ENCODE results near the gene CEP120. TPM values are rescaled to one million over a fixed set of nuclear protein-coding genes. Genes with fewer than 3 reads are reported as not detected.

Gene CEP120
- 10 to 100 TPM; 19.9 to 23.5 TPM for total RNA-seq
- polyA plus RNA-seq (2013, experiment 1 of 2), result 20.0 TPM
- polyA plus RNA-seq (2013, experiment 2 of 2), result 16.1 TPM
- long read RNA-seq, experiment 1, partial matches to known transcripts, result 5 of 13 reads
- long read RNA-seq, experiment 1, other reads (novel, unspliced or antisense), result 8 of 13 reads
- long read RNA-seq, experiment 2, full-length matches to known transcripts, result 25 of 41 reads
- long read RNA-seq, experiment 2, partial matches to known transcripts, result 6 of 41 reads
- long read RNA-seq, experiment 2, other reads (novel, unspliced or antisense), result 10 of 41 reads
- long read RNA-seq, experiment 3, partial matches to known transcripts, result 3 of 8 reads
- long read RNA-seq, experiment 3, other reads (novel, unspliced or antisense), result 5 of 8 reads
- long read RNA-seq, experiment 4, partial matches to known transcripts, result 3 of 5 reads
- long read RNA-seq, experiment 4, other reads (novel, unspliced or antisense), result 2 of 5 reads

DNA sequence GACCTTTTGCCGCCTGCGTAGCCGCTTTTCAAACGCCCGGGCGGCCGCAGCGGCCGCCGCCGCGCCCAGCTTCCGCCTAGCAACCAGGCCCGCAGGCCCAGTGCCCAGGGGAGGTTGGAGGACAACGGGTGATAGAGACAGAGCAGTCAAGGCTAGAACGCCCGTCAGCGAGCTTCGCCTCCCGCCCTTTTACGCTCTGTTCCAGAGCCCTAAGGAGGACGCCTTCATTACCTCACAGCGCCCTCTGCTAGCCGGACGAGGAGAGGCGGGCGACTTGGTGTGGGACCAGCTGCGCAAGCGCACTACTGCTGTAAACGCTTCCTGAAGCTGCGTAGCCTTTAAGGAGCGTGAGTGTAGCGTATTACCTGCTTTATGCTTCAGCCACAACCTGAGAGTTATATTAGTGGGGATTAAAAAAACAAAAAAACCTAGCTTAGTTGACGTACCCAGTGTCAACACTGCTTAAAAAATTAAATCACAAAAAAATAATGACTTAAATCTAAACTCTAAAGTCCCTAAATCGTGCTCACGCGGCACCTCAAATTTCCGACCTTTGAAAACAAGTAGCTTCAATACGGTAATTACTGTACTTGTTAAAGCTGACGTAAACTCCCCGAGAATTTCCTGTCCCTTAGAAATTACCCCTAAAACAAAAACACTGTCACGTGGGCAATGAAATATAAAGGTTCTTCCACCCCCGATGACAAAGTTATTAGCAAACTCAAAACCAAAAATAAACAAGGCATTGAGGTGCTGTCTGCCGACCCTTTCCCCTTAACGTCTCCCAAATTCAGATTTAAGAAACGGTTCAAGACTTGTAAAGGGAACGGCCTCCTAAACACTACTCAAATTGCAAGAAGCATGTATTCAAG lies at the start of gene CEP120:
CEP120 (minus strand) TSS at position 126 of the 872 bp plus-strand sequence. CDS start 405 bp downstream, outside the sequence.
- no peaks in the 10 kb centered on the region for H3K27me3 Mint-ChIP-seq (ENCODE audit: insufficient read depth)
- peak within 1 kb of the TSS; percentile 98 for H3K27ac Mint-ChIP-seq
- peaks cover 3% of the 10 kb centered on the region for H3K36me3 Mint-ChIP-seq (ENCODE audit: low read depth)
- peaks cover 6% of the 10 kb centered on the region for H3K4me1 Mint-ChIP-seq
- peak; percentile 99 for DNase-seq
- no peaks in the 10 kb centered on the region for H3K9me3 Mint-ChIP-seq
- TF ChIP-seq, protein P1, sequence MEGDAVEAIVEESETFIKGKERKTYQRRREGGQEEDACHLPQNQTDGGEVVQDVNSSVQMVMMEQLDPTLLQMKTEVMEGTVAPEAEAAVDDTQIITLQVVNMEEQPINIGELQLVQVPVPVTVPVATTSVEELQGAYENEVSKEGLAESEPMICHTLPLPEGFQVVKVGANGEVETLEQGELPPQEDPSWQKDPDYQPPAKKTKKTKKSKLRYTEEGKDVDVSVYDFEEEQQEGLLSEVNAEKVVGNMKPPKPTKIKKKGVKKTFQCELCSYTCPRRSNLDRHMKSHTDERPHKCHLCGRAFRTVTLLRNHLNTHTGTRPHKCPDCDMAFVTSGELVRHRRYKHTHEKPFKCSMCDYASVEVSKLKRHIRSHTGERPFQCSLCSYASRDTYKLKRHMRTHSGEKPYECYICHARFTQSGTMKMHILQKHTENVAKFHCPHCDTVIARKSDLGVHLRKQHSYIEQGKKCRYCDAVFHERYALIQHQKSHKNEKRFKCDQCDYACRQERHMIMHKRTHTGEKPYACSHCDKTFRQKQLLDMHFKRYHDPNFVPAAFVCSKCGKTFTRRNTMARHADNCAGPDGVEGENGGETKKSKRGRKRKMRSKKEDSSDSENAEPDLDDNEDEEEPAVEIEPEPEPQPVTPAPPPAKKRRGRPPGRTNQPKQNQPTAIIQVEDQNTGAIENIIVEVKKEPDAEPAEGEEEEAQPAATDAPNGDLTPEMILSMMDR (conservative IDR thresholded peaks at IDR 0.05), result peak; percentile 84
- H3K9me3 ChIP-seq (ENCODE audit: control insufficient read depth, low read length), result no peaks in the 10 kb centered on the region
- no peaks in the 10 kb centered on the region for H3K27me3 ChIP-seq (ENCODE audit: control insufficient read depth, insufficient read depth, low read length, poor library complexity, severe bottlenecking)
- H3K4me3 ChIP-seq (ENCODE audit: low read length), result peak within 1 kb of the TSS; percentile 87
- 2 to 7% methylated on average over 27 to 47 of the region's 47 CpGs for WGBS, 2 experiments (ENCODE audit: insufficient coverage in 1 of 2, insufficient read length in 1 of 2)
- peak within 1 kb of the TSS; percentile 70 for H3K9ac ChIP-seq (ENCODE audit: extremely low read depth, low read length, poor library complexity, severe bottlenecking)
- H3K4me1 ChIP-seq (ENCODE audit: control insufficient read depth, insufficient read depth, low read length), result no peaks in the 10 kb centered on the region
- H3K27ac ChIP-seq (ENCODE audit: low read depth, low read length), result peak within 1 kb of the TSS; percentile 51
- H3K36me3 ChIP-seq (ENCODE audit: control insufficient read depth, insufficient read depth, low read length), result no peaks in the 10 kb centered on the region
- no peak within 1 kb of the TSS for H3K4me3 Mint-ChIP-seq

DNA sequence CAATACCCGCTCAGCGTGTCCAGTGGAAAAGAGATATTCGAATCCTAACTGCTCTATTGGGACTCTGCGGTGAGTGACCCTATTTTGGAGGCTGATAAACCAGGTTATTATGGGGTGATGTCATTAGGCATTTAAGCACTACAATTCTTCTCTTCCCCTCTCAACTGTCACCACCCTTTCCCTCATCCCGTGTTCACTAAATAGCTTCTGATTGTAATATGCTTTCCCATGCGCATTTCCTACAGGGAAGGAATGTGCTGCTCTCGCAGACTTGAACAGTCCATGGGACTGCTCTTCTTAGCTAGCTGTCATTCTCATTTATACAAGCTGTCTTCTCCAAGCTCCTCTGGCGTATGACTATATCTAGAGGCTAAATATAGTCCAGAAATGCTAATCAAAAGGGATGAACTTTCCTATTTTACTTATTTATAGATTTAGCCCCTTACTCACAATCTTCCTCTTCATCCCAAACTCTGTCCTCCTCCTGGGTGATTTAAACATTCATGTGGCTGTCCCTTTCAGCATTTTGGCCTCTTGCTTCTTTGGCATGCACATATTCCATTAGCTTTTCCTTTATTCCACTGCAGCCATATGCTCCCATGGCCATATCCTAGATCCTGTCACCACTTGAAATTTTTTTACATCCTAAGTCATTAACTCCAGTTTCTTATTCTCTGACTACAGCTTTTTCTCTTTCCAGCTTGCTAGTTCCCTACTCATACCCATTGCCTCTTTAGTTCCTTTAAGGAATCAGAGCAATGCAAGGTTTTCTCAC lies 49.1 kb upstream of the CEP120 start:
- H3K9ac ChIP-seq (ENCODE audit: extremely low read depth, low read length, poor library complexity, severe bottlenecking), result no peak overlapping the region
- H3K9me3 Mint-ChIP-seq, result peaks cover 3% of the 10 kb centered on the region
- no peaks in the 10 kb centered on the region for H3K4me1 Mint-ChIP-seq

More for the DNA sequence above, 49.1 kb upstream of the CEP120 start:
- H3K9me3 ChIP-seq (ENCODE audit: control insufficient read depth, low read length), result no peaks in the 10 kb centered on the region
- Mint-ChIP-seq H3K27ac (no peak overlapping the region), H3K36me3 (ENCODE audit: low read depth) (no peaks in the 10 kb centered on the region), H3K4me3 (no peak overlapping the region), H3K27me3 (ENCODE audit: insufficient read depth) (no peaks in the 10 kb centered on the region)
- H3K4me3 ChIP-seq (ENCODE audit: low read length), result no peak overlapping the region
- no peaks in the 10 kb centered on the region for H3K4me1 ChIP-seq (ENCODE audit: control insufficient read depth, insufficient read depth, low read length)
- no peak for DNase-seq
- no peak overlapping the region for H3K27ac ChIP-seq (ENCODE audit: low read depth, low read length)
- 77 to 87% methylated on average over 6 to 8 of the region's 8 CpGs for WGBS, 2 experiments (ENCODE audit: insufficient coverage in 1 of 2, insufficient read length in 1 of 2)
- TF ChIP-seq, protein P1 (conservative IDR thresholded peaks at IDR 0.05), result no peak
- no peaks in the 10 kb centered on the region for H3K27me3 ChIP-seq (ENCODE audit: control insufficient read depth, insufficient read depth, low read length, poor library complexity, severe bottlenecking)
- H3K36me3 ChIP-seq (ENCODE audit: control insufficient read depth, insufficient read depth, low read length), result no peaks in the 10 kb centered on the region

Data from endodermal cell (in vitro differentiated cells).